Neural crest cell (in vitro differentiated cells): Measurements from ENCODE around the gene ASPSCR1. TPM values are rescaled to one million over a fixed set of nuclear protein-coding genes. Genes with fewer than 3 reads are reported as not detected.

ENCODE experiments used
- DNase-seq: peaks from one replicate; pipeline ENCODE4 v3.0.0; 2021; ENCODE audit warnings: low read depth, mixed read lengths, low spot score
- H3K27ac Mint-ChIP-seq: one replicate; pipeline ENCODE4 v1.8.0; 2021; ENCODE audit warnings: mild to moderate bottlenecking, mixed read lengths; ENCODE audit not compliant: unreplicated experiment
- H3K27me3 Mint-ChIP-seq: 2 replicates; pipeline ENCODE4 v1.8.0; 2021; ENCODE audit warnings: low read depth, mild to moderate bottlenecking, mixed read lengths
- H3K36me3 Mint-ChIP-seq: 2 replicates; pipeline ENCODE4 v1.8.0; 2021; ENCODE audit warnings: low read depth, mild to moderate bottlenecking, mixed read lengths
- H3K4me1 Mint-ChIP-seq: 2 replicates; pipeline ENCODE4 v1.8.0; 2021; ENCODE audit warnings: mixed read lengths
- H3K4me3 Mint-ChIP-seq: one replicate; pipeline ENCODE4 v1.8.0; 2021; ENCODE audit warnings: mild to moderate bottlenecking, mixed read lengths
- H3K9me3 Mint-ChIP-seq: 2 replicates; pipeline ENCODE4 v1.8.0; 2021; ENCODE audit warnings: mixed read lengths
- total RNA-seq: library from RNA; stranded (reverse); gene quantifications from 2 replicates; pipeline ENCODE4 v1.2.1, GENCODE V29; 2021
- TF ChIP-seq, protein P1 (sequence below): fragments of 200-600 bp; sonication (generic); conservative IDR thresholded peaks from 2 replicates; pipeline ENCODE4 v1.5.0; 2021; ENCODE audit warnings: antibody characterized with exemption, mild to moderate bottlenecking

Gene ASPSCR1
- total RNA-seq, 1 donor from 2014 or later: 51.9 TPM

DNA sequence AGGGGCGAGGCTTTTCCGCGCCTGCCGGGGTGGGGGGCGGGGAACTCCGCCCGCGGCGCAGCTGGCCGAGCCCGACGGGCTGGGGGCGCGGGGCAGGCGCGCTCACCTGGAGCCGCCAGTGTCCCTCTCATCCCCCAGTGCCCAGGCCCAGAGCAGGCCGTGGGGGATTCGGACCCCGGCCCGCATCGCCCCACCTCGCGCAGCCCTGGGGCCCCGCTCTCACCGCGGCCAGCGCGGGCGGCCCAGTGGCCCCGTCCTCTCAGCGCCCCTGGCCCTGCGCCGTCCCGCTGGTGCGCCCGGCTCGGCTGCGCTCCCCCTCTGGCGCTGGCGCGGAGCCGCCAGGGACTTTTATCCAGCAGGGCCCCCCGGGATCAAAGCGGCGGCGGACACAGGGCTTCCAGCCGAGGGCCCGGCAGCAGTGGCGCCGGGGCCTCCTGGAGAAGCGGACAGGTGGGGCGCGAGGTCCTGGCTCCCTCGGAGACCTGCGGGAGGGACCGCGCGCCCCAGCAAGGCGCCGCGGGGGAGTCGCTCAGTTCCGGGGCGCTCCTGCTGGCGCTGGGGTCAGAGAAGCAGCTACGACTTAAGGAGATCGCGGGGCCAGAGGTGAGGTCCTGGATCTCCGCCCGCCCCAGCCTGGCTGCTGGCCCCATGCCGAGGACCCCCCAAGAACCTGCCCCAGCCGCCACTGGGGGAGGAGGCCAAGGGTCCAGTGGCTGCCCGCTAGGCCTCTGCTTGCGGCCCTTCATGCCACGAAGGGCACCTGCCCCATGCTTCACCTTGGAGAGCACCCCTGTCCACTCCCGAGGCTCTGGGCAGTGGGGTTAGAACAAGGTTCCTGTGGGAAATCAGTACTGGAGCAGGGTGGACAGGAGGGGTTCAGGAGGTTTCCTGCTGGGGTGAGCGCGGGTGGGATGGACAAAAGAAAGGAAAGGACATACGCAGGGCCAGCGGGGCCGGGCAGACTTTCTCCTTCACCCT, 15.6 kb upstream of the ASPSCR1 start:
- DNase-seq: no peak
- TF ChIP-seq, protein P1, sequence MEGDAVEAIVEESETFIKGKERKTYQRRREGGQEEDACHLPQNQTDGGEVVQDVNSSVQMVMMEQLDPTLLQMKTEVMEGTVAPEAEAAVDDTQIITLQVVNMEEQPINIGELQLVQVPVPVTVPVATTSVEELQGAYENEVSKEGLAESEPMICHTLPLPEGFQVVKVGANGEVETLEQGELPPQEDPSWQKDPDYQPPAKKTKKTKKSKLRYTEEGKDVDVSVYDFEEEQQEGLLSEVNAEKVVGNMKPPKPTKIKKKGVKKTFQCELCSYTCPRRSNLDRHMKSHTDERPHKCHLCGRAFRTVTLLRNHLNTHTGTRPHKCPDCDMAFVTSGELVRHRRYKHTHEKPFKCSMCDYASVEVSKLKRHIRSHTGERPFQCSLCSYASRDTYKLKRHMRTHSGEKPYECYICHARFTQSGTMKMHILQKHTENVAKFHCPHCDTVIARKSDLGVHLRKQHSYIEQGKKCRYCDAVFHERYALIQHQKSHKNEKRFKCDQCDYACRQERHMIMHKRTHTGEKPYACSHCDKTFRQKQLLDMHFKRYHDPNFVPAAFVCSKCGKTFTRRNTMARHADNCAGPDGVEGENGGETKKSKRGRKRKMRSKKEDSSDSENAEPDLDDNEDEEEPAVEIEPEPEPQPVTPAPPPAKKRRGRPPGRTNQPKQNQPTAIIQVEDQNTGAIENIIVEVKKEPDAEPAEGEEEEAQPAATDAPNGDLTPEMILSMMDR: no peak
- H3K36me3 Mint-ChIP-seq: no peaks in the 10 kb centered on the region
- H3K4me1 Mint-ChIP-seq: peaks cover 25% of the 10 kb centered on the region
- no peaks in the 10 kb centered on the region for H3K9me3 Mint-ChIP-seq
- H3K27me3 Mint-ChIP-seq: peaks cover 58% of the 10 kb centered on the region
- no peak overlapping the region for H3K4me3 Mint-ChIP-seq
- H3K27ac Mint-ChIP-seq: no peak overlapping the region

DNA sequence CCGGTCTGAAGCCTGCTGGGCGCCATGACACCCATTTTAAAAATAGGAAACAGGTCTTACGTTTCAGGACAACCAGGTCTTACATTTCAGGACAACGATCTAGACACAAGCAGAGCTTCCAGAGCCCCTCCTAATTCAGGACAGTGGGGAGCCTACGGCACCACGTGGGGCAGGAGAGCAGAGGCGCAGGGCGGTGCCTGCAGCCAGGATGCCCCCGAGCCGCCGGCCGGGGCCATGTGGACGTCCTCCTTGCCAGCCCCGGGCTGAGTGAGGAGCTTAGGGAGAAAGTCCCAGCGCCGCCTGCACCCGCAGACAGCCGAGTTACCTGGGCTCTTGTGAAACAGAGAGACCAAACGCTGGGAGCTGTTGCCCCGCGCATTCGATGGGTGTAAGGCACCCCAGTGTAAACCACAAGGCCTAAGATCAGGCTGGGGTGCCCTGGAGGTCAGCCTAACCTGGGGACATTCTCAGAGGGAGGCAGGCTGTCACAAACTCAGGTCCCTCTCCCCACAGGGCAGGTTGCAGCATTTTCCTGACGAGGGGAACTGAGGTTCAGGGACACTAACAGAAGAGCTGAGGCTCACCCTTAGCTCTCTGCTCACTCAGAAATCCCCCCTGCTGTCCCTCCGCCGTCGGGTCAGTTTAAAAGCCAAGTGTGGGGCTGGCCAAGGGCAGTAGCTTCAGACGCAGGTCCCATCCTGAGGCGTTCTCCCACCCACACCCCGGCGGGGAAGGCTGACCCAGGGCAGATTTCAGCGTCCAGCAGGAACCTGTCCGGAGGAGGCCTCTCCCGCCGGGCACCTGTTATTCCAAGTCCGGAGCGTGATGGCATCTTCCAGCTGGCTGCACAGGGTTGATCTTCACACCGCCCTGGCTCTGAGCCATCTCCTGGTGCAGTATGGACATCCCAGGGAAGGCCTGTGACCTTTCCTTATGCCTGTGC, 14.7 kb upstream of the ASPSCR1 start:
- no peaks in the 10 kb centered on the region for H3K9me3 Mint-ChIP-seq
- H3K27me3 Mint-ChIP-seq: peaks cover 52% of the 10 kb centered on the region
- H3K4me1 Mint-ChIP-seq: peaks cover 25% of the 10 kb centered on the region
- H3K36me3 Mint-ChIP-seq: no peaks in the 10 kb centered on the region
- no peak for DNase-seq
- TF ChIP-seq, protein P1: no peak
- peak overlapping the region; percentile 59 for H3K4me3 Mint-ChIP-seq
- H3K27ac Mint-ChIP-seq: no peak overlapping the region

DNA sequence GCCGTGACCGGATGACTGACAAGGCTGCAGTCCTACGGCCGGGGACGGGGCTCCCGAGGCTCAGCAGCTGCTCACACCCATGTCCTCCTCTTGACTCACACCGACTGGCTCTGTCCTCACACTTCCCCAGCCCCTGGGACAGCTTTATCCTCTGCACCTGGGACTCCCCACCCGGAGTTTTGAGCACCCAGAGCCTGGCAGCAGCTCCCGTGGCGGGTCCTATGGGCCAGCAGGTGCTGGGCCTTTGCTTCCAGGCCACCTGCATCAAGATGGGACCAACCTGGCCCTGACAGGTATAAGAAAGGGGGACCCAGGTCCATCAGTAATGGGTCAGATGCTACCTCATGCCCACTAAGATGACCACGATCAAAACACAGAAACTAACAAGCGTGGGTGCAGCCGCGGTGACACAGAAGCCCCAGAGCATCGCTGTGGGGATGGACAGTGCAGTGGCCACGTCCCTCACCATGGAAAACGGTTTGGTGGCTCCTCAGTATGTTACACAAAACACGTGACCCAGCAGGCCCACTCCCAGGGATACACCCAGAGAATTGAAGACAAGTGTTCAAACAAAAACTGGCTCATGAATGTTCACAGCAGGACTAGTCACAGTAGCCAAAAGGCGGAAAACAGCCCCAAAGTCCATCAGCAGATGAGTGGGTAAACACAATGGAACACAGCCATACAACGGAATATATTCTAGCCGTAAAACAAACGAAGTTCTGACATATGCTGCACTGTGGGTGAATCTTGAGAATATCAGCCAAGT, 13.2 kb upstream of the ASPSCR1 start:
- H3K4me3 Mint-ChIP-seq: peak overlapping the region; percentile 31
- H3K27ac Mint-ChIP-seq: no peak overlapping the region
- H3K27me3 Mint-ChIP-seq: peaks cover 38% of the 10 kb centered on the region
- H3K9me3 Mint-ChIP-seq: no peaks in the 10 kb centered on the region
- H3K4me1 Mint-ChIP-seq: peaks cover 31% of the 10 kb centered on the region
- no peak for DNase-seq
- TF ChIP-seq, protein P1: no peak
- no peaks in the 10 kb centered on the region for H3K36me3 Mint-ChIP-seq

DNA sequence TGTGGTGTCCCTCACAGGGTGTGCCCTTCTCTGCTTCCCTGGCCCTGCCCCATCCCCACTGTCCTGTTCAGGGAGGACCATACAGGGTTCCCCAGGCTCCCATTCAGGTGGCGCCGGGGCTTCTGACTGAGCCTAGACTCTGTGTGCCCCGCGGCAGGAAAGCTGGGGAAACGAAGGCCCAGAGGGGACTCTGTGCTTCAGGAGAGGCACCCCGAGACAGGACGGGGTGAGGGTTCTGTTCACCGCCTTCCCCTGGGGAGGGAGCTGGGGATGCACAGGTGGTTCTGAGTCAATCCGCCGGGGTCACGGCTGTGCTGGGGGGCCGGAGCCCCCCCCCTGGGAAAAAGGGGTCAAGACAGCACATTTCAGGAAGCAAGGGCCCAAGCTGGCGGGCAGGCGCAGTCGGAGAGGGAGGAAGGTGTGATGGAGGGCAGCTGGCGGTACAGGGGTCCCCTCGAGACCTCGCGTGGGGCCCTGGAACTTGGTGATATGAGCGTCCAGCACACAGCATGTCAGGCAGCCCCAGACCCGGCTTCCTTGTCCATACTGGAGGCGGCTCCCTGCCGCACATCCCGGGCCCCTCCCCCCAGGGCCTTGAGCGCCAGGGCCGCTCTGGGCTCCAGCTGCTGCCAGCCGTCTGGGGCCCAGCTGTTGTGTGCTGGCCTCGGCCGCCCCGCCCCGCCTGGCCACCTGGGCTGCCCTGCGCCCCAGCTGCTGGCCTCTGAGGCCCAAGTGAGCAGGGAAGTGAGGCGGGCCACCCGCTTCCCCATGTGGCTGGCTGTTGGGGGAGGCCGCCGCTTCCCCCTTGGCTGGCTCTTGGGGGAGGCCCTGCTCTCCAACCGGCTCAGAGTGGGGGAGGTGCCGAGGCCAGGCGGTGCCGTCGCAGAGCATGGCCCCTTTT, 10.8 kb upstream of the ASPSCR1 start:
- Mint-ChIP-seq H3K9me3 (no peaks in the 10 kb centered on the region), H3K27me3 (peaks cover 35% of the 10 kb centered on the region), H3K36me3 (no peaks in the 10 kb centered on the region), H3K4me3 (peak overlapping the region; percentile 23), H3K4me1 (peaks cover 31% of the 10 kb centered on the region), H3K27ac (no peak overlapping the region)
- TF ChIP-seq, protein P1: no peak
- peak; percentile 54 for DNase-seq
